Left renal pelvis (tissue), 4 donors: Measurements from ENCODE around the gene LHFPL4. TPM values are rescaled to one million over a fixed set of nuclear protein-coding genes. Genes with fewer than 3 reads are reported as not detected.
"Not testable (repeated sequence)": the region's sequence is repeated elsewhere in the genome, so short reads cannot be mapped to it uniquely, and the experiment has no call there.

Source experiments
- DNase-seq, 4 donors: peaks; one replicate each; pipeline ENCODE4 v3.0.0-alpha.2; 2013; ENCODE audit warnings: low read depth in 4 of 4, low spot score in 3 of 4
- polyA plus RNA-seq, 4 donors: library from polyadenylated mRNA; unstranded; fragments of 120-200 nt; gene quantifications; one replicate each; pipeline ENCODE4 v1.2.1, GENCODE V29; 2013; ENCODE audit not compliant: insufficient read length in 4 of 4

The LHFPL4 gene
- polyA plus RNA-seq, 4 donors, result 0.03 to 0.07 (median 0.06) TPM

DNA sequence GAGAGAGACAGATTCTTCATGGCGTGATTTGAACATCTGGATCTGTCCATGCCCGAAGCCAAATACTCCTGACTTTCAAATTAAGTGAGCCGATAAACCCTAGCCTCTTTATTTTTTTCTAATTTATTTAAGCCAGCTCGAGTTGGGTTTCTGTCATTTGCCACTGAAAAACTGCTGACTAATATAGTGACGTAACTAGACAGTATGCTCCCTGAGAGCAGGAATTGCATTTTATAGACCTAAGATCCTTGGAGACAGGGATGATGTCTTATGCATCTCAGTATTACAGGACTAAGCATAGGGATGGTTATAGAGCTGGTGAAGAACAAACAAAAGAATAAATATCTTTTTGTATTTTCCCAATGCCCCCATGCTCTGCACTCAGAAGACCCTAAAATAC, 4.6 kb downstream of the LHFPL4 start:
- DNase-seq, result no peak

DNA sequence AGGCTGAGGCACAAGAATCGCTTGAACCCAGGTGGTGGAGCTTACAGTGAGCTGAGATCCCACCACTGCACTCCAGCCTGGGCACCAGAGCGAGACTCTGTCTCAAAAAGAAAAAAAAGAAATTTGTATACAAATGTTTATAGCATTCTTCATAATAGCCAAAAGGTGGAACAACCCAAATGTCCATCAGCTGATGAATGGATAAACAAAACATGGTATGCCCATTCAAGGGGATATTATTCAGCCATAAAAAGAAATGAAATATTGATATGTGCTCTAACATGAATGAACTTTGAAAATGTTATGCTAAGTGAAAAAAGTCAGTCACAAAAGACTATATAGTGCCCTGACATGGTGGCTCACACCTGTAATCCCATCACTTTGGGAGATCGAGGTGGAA, 11.4 kb downstream of the LHFPL4 start:
- DNase-seq, result no peak

DNA sequence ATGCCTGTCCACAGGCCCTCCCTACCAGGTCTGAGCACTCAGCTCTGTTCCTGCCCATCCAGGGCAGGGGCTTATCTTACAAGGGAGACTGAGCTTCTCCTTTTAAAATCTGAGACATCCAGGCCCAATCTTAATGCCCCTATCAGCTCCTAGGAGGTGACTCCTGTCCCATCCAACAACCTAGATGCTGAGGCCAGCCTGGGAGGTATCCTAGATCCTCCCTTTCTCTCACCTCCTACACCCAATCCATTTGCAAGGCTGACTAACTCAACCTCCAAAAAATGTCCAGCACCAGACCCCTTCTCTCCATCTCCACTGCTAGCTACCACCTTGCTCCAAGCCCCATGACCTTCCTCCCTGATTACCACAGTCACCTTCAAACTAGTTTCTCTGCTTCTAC, 17.4 kb downstream of the LHFPL4 start:
- DNase-seq, result no peak

DNA sequence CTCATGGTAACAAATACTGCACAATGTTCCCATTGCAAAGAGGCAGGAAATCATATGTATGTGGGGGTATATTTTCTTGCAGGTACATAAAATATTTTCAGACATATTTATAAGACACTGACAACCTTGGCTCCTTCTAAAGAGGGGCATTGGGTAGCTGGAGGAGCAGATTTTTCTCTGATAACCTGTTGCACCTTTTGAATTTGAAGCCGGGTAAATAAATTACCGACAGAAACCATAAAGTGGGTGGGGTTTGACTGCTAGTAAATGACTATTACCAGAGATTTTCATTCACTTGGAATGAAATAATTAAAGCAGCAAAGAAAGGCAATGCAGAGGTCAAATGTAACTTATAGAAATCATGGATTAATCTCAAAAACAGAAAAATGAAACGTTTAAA, 19.2 kb downstream of the LHFPL4 start:
- no peak for DNase-seq

DNA sequence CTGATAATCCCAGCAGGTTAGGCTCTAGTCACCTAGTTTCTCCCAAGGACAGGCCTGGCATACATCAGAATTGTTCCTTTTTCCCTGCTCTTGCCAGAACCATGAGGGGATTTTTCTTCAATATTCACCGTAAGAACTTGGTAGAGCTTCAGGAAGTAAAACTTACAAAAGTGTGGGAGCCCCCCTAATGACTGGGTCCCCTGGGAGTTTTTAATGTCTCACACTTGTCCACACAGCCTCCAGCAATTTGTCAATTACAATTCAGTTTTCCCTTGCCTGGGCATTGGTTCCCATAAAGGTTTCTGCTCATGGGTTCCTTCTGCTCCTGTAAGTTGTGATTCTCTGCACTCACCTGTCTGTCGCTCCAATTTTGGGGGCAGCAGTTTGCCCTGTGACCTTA, 28.5 kb downstream of the LHFPL4 start:
- no peak for DNase-seq

DNA sequence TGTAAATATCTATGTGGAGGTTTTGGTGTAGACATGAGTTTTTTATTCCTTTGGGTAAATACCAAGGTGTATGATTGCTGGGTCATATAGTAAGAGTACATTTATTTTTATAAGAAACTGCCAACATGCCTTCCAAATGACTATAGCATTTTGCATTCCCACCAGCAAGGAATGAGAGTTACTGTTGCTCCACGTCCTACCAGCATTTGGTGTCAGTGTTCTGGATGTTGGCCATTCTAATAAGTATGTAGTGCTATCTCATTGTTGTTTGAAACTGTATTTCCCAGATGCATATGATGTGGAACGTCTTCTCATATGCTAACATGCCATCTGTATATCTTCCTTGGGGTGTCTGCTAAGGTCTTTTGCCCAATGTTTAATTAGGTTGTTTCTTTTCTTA, 38.7 kb downstream of the LHFPL4 start:
- no peak for DNase-seq

DNA sequence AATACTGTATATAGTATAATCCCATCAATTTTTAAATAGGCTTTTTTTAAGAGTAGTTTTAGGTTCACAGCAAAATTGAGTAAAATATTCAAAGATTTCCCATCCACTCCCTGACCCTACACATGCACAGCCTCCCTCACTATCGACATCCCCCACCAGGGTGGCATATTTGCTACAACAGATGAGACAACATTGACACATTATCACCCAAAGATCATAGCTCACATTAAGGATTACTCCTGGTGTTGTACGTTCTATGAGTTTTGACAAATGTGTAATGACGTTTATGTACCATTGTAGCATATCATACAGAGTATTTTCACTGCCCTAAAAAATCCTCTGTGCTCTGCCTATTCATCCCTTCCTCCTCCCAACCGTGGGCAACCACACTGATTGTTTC, 39.3 kb downstream of the LHFPL4 start:
- no peak for DNase-seq

DNA sequence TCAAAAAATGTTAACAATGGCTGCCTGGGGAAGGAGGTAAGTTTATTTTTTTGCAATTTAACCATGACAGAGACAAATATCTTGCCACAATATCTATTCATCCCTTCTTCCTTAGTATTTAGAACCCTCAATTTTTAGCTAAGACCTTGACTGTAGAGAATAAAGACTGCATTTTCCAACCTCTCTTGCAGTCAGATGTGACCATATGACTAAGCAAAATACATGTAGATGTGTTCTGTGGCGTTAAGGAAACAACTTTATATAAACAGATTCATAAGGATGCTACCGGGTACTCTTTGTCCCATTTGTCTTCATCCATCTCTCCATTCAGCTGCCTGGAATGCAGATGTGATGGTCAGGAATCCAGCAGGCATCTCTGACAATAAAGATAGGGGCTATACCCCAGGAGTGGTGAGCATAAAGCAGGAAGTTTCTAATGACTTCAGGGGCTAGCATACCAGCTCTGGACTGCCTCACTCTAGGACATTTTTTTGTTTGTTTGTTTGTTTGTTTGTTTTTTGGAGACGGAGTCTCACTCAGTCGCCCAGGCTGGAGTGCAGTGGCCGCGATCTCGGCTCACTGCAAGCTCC, 41.1 kb downstream of the LHFPL4 start:
- no peak for DNase-seq

DNA sequence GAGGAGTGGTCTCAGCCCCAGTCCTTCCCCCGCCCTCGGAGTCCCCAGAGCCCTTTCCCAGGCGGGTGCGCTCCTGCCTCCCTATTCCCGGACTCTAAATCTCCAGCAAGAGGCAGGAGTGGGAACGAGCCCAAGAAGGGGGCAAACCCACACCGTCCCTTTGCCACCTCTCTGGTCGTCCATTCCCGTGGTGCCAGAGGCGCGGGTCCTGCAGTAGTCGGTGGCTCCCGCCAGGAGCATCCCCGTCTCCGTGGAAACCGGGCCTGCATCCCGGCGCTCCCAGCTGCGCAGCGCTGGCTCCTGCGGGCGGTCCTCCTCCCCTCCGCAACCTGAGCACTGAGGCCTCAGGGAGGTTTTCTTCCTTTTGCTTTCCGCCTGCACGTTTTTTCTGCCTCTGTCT, 44.8 kb downstream of the LHFPL4 start:
- no peak for DNase-seq

DNA sequence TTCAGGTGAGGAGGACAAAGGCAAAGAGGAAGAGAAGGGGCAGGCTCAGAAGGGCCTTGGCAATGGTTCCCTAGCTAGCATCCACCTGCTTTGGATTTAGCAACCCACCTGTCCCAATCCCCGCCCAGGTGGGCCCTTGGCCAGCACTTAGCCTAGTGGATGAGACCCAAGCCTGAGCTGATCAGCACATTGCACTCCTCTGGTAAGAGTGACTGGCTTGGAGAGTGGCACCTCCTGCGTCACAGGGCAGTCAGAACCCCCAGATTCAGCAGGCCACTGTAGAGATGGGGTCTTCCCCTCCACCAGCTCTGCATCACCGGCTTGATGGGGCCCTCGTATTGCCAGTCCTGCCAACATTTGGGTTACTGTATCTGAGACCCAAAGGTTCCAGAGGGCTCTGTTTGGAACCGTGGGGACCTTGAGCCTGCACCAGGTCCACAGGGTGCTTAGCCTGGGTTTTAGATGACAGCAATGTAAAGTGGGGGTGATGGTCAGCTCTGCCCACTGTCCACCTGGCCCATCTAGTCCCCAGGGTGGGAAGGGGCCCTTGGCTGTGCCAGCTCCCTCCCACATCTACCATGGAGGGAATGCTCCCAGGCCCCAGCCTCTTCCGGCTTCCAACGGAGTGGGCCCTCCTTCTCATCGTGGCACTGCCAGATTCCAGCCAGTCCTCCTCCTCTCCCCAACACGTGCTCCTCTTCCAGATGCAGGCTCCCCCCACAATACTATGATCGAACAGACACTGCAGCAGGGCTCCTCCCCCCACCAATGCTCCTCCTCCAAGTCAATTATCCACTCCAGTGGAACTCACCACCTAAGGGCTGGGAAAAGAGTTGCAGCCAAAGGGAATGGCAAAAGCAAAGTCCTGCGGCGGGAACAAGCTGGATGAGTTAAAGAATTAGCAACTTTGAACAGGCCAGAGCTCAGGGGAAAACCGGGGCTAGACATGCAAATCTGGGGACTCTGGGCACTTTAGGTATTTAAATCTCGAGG, 45.7 kb downstream of the LHFPL4 start:
- no peak for DNase-seq

DNA sequence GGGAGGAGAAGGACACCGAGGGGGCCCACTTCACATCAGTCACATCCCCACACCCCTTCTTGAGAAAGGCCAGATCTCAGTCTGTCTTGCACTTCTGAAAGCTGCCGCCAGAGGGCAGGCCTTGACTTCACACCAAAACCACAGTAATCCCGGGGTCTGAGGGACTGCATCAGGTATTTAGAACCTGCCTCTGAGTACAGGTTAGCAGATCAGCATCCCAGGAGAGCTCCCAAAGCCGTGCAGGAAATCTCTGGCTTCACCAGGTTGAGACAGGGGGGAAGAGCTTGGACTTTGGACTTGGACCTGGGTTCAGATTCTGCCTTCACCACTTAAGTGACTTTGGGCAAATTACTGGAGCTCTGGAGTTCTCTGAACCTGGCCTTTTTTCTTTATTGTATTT, 50.3 kb downstream of the LHFPL4 start:
- peak; percentile 27 to 46 (median 42) for DNase-seq

DNA sequence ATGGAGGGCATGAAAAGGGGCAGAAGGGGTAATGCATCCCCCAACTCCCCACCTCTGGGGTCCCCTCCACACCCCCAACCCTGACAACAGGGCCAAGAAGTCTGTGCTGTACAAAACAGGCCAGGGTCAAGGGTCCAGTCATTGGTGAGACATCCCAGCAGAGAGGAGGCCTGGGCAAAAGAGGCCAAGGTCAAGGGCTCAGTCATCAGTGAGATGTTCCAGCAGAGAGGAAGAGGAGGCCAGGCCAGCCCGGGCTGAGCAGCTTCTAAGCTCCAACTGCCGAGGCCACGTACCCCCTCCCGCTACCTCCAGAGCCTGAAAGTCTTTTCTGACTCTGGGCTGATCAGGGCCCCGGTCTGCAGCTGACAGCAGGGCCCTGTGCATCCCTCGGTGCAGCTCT, 52.4 kb downstream of the LHFPL4 start:
- no peak for DNase-seq

DNA sequence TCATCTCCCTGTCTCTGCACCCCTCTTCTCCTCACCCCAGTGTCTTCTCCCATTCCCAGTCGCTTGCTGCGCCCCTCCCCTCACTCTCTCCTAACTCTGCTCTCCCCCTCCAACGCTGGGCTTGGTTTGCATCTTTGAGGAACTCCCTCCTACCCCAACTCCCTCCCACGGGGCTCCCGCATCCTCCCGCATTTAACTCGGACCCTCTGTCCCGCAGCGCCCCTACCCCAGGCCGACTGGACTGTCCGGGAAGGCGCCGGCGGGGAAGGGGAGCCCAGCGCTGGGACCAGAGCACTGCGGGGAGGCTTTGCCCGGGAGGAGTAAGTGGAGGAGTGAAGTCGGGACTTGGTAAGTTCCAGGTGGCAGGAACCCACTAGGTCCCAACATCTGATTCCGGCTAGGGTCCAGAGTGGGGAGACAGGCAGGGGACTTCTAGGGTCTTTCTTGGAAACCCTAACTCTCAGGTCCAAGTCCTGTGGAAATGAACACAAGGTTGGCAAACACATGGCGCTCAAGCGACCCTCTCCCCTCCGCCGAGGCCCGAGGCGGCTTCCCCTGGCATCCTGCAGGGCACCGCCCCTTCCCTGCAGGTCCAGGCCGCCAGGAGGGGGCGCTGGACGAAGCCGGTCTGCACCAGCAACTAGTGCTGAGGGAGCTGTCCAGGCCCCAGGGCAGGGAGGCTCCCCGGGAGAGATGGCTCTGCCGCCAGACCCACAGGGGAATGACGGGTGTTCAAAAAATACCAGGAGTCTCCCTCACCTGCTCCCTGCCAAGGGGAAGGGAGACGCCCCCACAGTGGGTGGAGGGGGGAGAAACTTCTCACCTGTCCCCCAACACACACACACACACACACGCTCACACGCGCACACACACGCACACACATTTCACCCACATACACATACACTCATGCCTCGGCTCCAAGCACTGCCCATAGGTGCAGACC, 53.2 kb downstream of the LHFPL4 start:
- peak in 3 of 4 donors; percentile 20 to 33 (median 26) for DNase-seq

DNA sequence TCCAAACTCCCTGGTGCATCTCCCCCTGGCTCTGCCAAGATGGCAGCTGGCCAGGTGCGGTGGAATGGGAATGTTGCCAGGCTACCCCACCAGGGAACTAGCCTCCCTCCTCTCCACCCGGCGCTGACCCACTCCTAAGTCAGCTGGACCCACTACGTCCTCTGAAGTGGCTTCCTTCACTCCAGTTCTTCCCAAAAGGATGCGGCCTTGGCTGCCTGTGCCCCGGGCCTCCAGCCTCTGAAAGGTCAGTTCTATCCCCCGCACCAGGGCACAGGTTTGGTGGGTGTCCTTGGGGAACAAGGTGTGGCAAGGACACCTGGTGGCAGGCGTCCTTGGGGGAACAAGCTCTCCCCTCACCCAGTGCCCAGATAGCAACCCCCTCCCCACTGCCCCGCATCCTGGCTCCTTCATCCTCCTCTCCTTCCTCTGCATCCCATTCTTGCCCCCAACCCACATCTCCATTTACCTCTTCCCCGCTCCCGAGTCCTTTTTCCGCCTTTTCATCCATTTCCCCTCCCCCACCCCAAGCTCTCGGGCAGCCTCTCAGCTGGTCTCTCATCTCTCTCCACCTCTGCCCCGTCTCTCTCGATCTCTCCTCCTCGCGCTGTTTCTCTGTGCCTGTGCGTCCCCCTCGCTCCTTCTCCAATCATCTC, 54.0 kb downstream of the LHFPL4 start:
- no peak for DNase-seq

DNA sequence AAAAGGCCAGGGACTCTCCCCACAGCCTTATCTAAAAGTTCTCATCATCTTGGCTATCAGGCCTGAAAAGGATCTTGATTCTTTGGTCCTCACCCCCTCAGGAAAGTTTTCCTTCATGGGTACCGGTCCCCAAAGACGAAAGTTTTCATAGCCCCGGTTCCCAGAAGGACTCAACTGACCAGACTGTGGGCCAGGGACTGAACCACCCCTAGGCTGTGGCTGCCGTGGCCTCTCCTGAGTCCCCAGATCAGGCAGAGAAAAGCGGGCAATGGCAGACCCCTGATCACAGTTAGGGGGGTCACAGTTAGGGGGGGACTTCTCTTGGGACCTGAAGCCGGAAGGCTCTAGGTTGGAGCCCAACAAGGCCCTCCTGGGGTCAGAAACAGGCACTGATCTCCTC, 54.8 kb downstream of the LHFPL4 start:
- DNase-seq, result no peak

DNA sequence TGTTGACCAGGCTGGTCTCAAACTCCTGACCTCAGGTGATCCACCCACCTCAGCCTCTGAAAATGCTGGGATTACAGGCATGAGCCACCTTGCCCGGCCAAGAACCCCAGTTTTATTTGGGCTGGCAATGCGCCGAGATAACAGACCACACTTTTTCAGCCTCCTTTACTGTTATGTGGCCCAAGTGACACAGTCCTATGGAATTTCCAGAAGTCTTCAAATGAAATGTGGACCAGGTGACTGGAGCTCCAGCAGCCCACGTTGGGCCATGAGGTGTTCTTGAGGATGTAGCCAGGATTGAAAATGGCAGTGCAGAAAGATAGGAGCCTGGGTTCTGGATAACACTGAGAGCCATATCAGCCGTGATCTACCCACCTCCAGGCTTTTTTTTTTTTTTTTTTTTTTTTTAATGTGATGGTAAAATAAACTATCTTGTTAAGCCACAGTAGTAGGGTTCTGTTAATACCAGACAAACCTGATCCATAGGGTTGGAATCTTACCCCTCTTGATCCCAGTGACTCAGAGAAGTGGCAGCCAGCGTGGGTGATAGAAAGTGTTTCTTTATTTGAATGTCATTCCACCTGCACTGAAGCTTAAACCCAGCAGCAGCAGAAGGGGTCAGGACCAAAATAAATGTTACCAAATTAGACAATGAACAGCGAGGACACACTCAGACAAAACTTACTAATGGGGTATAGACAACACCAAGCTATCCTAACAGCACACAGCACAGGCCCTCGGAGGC, 55.6 kb downstream of the LHFPL4 start:
- no peak for DNase-seq

DNA sequence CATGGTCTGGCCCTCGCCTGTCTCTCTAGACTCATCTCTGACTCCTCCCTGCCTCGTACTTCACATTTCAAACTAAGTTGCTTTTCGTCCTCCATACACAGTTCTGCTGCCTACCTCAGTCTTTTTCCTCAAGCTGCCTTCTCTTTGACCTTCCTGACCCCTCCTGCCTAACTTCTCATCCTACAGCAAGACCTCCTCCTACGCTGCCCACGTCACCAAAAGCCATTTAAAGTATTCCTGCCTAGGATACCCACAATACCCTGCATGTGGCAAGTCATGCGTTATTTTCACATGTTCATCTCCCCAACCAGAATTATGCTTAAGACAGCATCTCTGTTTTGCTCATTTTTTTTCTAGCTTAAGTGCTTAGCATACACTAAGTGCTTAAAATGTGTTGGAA, 56.7 kb downstream of the LHFPL4 start:
- no peak for DNase-seq

DNA sequence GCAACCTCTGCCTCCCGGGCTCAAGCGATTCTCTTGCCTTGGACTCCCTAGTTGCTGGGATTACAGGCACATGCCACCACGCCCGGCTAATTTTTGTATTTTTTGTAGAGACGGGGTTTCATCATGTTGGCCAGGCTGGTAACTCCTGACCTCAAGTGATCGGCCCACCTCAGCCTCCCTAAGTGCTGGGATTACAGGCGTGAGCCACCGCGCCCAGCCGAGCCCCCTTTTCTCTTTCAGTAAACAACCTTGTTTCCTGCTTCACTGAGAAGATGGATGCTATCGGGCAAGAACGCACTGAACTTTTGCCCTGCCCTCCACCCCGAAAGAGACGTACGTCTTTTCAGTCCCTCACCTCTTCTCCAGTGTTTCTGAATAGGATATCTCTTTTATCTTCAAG, 59.6 kb downstream of the LHFPL4 start:
- not testable (repeated sequence) for DNase-seq

DNA sequence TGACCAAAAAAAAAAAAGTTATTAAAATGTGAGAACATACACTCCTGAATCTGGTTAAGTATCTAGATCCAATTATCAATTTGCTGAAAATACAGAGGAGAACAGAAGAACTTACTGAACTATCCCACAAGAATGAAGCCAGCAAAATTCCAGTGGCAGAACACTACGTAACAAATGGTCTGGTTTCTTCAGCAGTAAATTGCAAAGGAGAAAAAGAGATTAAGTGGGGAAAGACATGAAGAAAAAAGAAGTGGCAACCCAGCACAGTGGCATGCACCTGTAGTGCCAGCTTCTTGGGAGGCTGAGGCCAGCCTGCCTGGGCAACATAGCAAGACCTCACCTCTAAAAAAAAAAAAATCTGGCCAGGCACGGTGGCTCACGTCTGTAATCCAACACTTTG, 62.1 kb downstream of the LHFPL4 start:
- no peak for DNase-seq

DNA sequence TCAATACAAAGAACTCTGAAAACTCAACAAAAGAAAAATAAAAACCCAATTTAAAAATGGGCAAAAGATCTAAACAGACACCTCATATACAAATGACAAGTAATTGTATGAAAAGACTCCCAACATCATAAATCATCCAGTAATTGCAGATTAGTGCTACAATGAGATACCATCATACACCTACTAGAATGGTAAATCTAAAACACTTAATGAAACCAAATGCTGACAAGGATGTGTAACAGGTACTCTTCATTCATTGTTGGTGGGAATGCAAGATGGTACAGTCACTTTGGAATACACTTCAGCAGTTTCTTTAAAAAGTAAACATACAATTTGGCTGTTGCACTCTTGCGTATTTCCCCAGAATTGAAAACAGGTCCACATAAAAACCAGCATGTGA, 68.4 kb downstream of the LHFPL4 start:
- no peak for DNase-seq
